K562 (cell line): ENCODE data around the gene LINGO3. TPM values are rescaled to one million over a fixed set of nuclear protein-coding genes. Genes with fewer than 3 reads are reported as not detected.
A peak's percentile ranks its signal among the peaks of the same experiment; 100 is the strongest.

Experiments
- ARNT ChIP-seq, 2 experiments: fragments of 450-650 bp; IDR thresholded peaks; 2 replicates each; pipeline ENCODE4 v1.6.1; 2016; ENCODE audit warnings: mild to moderate bottlenecking in 1 of 2
- ATF2 ChIP-seq: sonication (generic); formaldehyde crosslinking; IDR thresholded peaks from 2 replicates; pipeline ENCODE4 v1.8.1; 2022; ENCODE audit warnings: missing genetic modification reagents
- BRD4 ChIP-seq: fragments of 200-600 bp; sonication (generic); IDR thresholded peaks from 2 replicates; pipeline ENCODE4 v1.6.1; 2017; ENCODE audit warnings: inconsistent platforms
- CBFA2T3 ChIP-seq: fragments of 450-650 bp; IDR thresholded peaks from 2 replicates; pipeline ENCODE4 v1.6.1; 2017
- CBX2 ChIP-seq: fragments of 200-600 bp; sonication (generic); IDR thresholded peaks from one replicate; pipeline ENCODE4 v1.6.1; 2012; ENCODE audit warnings: mild to moderate bottlenecking, low read length, inconsistent platforms; ENCODE audit not compliant: insufficient read depth, poor library complexity, severe bottlenecking
- CXXC5 ChIP-seq: fragments of 250-450 bp; sonication (Bioruptor Pico); IDR thresholded peaks from 2 replicates; pipeline ENCODE4 v1.8.0; 2022; ENCODE audit warnings: inconsistent platforms, mild to moderate bottlenecking, moderate library complexity
- JUNB ChIP-seq: fragments of 450-650 bp; formaldehyde crosslinking; conservative IDR thresholded peaks from 2 replicates; pipeline ENCODE4 v1.4.0; 2020; ENCODE audit warnings: mild to moderate bottlenecking
- KLF1 ChIP-seq: fragments of 450-650 bp; IDR thresholded peaks from 2 replicates; pipeline ENCODE4 v1.6.1; 2016; ENCODE audit warnings: missing genetic modification characterization, missing compliant biosample characterization
- KLF16 ChIP-seq: IDR thresholded peaks from 2 replicates; pipeline ENCODE4 v1.6.1; 2016; ENCODE audit warnings: antibody characterized with exemption
- MCM5 ChIP-seq: fragments of 450-650 bp; IDR thresholded peaks from 2 replicates; pipeline ENCODE4 v1.6.1; 2016; ENCODE audit warnings: low read depth
- MLLT1 ChIP-seq, 2 experiments: fragments of 450-650 bp; IDR thresholded peaks; 2 replicates each; pipeline ENCODE4 v1.6.1; 2016
- NBN ChIP-seq: fragments of 450-650 bp; IDR thresholded peaks from 2 replicates; pipeline ENCODE4 v1.6.1; 2016; ENCODE audit warnings: low read depth, mild to moderate bottlenecking
- PRMT5 ChIP-seq: sonication (generic); formaldehyde crosslinking; IDR thresholded peaks from 2 replicates; pipeline ENCODE4 v1.5.0; 2020; ENCODE audit warnings: missing genetic modification reagents
- RUNX1 ChIP-seq: sonication (generic); IDR thresholded peaks from 2 replicates; pipeline ENCODE4 v1.6.1; 2016; ENCODE audit warnings: antibody characterized with exemption, low read depth
- STAT5B ChIP-seq: fragments of 250-450 bp; sonication (Bioruptor Pico); IDR thresholded peaks from 2 replicates; pipeline ENCODE4 v1.8.0; 2021; ENCODE audit warnings: mild to moderate bottlenecking, inconsistent platforms
- YY1 ChIP-seq, 3 experiments: IDR thresholded peaks; 2 replicates each; pipeline ENCODE4 v1.6.1; 2011; ENCODE audit warnings: low read length in 2 of 3, mild to moderate bottlenecking in 2 of 3, moderate library complexity in 2 of 3, borderline replicate concordance in 1 of 3, control low read depth in 1 of 3, low read depth in 1 of 3; ENCODE audit not compliant: insufficient read depth in 3 of 3, insufficient replicate concordance in 2 of 3, control insufficient read depth in 1 of 3, insufficient read length in 1 of 3; ENCODE audit errors: extremely low read depth in 1 of 3
- ZKSCAN1 ChIP-seq: fragments of 150-350 bp; IDR thresholded peaks from 2 replicates; pipeline ENCODE4 v1.6.1; 2016; ENCODE audit warnings: low read depth, low read length
- ZNF143 ChIP-seq: sonication (generic); formaldehyde crosslinking; IDR thresholded peaks from 2 replicates; pipeline ENCODE4 v1.9.0; 2022; ENCODE audit warnings: mild to moderate bottlenecking, missing genetic modification reagents
- ZNF77 ChIP-seq: fragments of 250-450 bp; sonication (Bioruptor Pico); IDR thresholded peaks from 2 replicates; pipeline ENCODE4 v1.5.0; 2020
- polyA plus RNA-seq, 8 experiments: library from polyadenylated mRNA; depleted of rRNA in 4 of 8; stranded (reverse) in 5 of 8; unstranded in 3 of 8; fragments of >200 nt; fragmentation: Nextera tagmentation in 2 of 8; fragmentation: Illumina TruSeq in 1 of 8; extraction: Ambion mirVana in 2 of 8; extraction: Trizol in 1 of 8; gene quantifications; 2 replicates each; pipeline versions ENCODE4 v1.2.1 to v1.2.3, GENCODE V29; 2011 to 2014; ENCODE audit warnings: inconsistent platforms in 1 of 8, missing spikeins in 1 of 8
- total RNA-seq, 7 experiments: library from RNA; depleted of rRNA in 6 of 7; stranded (reverse); fragments of >200 nt in 6 of 7; fragmentation: Illumina TruSeq in 2 of 7; extraction: Trizol in 2 of 7; gene quantifications; 2 replicates each; pipeline versions ENCODE4 v1.2.1 to v1.2.3, GENCODE V29; 2011 to 2021; ENCODE audit warnings: low replicate concordance in 1 of 7
- TF ChIP-seq, protein P1 (sequence below): sonication (generic); formaldehyde crosslinking; IDR thresholded peaks from 2 replicates; pipeline ENCODE4 v1.8.0; 2022; ENCODE audit warnings: missing genetic modification reagents, mild to moderate bottlenecking, borderline replicate concordance
- TF ChIP-seq, protein P2 (sequence below): fragments of 250-450 bp; sonication (Bioruptor Pico); IDR thresholded peaks from 2 replicates; pipeline ENCODE4 v1.8.0; 2022; ENCODE audit warnings: inconsistent platforms, mild to moderate bottlenecking, moderate library complexity, borderline replicate concordance
- TF ChIP-seq, protein P3 (sequence below): fragments of 250-450 bp; sonication (Bioruptor Pico); IDR thresholded peaks from 2 replicates; pipeline ENCODE4 v1.8.0; 2021; ENCODE audit warnings: moderate library complexity, mild to moderate bottlenecking, inconsistent platforms

LINGO3 gene
- total and polyA plus RNA-seq, 9 of the 15 experiments (the other 6 are each of a cell fraction or from before 2014, with no cell fraction given), result 0.03 to 0.05 (median 0.03) TPM; not detected in 6

GRCh38 chr19:2269244-2270156, 38.5 kb downstream of the LINGO3 start (continued):
- TF ChIP-seq ATF2 (CRISPR knock-in tag), result no peak
- no peak for TF ChIP-seq MCM5
- TF ChIP-seq BRD4, result peak; percentile 68; the same call in 1 of the 2 replicates
- peak; percentile 89 to 99 (median 97) for TF ChIP-seq YY1 (IDR thresholded peaks at IDR 0.05; ENCODE audit: borderline replicate concordance in 1 of 3, control insufficient read depth in 1 of 3, extremely low read depth in 1 of 3, insufficient read depth in 3 of 3, insufficient read length in 1 of 3, insufficient replicate concordance in 2 of 3, low read depth in 1 of 3, low read length in 2 of 3)
- no peak for TF ChIP-seq ARNT (IDR thresholded peaks at IDR 0.05)
- peak; percentile 75 for TF ChIP-seq NBN
- TF ChIP-seq KLF16, result no peak
- peak; percentile 78 for TF ChIP-seq ZNF143 (CRISPR knock-in tag)
- no peak for TF ChIP-seq JUNB (CRISPR knock-in tag)
- TF ChIP-seq ZKSCAN1, result no peak
- peak; percentile 39 for TF ChIP-seq PRMT5
- TF ChIP-seq, protein P1, sequence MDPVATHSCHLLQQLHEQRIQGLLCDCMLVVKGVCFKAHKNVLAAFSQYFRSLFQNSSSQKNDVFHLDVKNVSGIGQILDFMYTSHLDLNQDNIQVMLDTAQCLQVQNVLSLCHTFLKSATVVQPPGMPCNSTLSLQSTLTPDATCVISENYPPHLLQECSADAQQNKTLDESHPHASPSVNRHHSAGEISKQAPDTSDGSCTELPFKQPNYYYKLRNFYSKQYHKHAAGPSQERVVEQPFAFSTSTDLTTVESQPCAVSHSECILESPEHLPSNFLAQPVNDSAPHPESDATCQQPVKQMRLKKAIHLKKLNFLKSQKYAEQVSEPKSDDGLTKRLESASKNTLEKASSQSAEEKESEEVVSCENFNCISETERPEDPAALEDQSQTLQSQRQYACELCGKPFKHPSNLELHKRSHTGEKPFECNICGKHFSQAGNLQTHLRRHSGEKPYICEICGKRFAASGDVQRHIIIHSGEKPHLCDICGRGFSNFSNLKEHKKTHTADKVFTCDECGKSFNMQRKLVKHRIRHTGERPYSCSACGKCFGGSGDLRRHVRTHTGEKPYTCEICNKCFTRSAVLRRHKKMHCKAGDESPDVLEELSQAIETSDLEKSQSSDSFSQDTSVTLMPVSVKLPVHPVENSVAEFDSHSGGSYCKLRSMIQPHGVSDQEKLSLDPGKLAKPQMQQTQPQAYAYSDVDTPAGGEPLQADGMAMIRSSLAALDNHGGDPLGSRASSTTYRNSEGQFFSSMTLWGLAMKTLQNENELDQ, result no peak
- TF ChIP-seq STAT5B (CRISPR knock-in tag), result no peak
- no peak for TF ChIP-seq CBFA2T3
- no peak for TF ChIP-seq KLF1 (tag)
- TF ChIP-seq RUNX1, result 0 out of 2 replicates have a peak, but pooled peaks have one; percentile 19
- TF ChIP-seq, protein P2, sequence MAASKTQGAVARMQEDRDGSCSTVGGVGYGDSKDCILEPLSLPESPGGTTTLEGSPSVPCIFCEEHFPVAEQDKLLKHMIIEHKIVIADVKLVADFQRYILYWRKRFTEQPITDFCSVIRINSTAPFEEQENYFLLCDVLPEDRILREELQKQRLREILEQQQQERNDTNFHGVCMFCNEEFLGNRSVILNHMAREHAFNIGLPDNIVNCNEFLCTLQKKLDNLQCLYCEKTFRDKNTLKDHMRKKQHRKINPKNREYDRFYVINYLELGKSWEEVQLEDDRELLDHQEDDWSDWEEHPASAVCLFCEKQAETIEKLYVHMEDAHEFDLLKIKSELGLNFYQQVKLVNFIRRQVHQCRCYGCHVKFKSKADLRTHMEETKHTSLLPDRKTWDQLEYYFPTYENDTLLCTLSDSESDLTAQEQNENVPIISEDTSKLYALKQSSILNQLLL (CRISPR knock-in tag), result no peak
- TF ChIP-seq ZNF77 (CRISPR knock-in tag), result no peak
- TF ChIP-seq CBX2, result no peak
- TF ChIP-seq CXXC5 (CRISPR knock-in tag), result peak; percentile 95
- peak; percentile 89 to 90 for TF ChIP-seq MLLT1 (IDR thresholded peaks at IDR 0.05)
- TF ChIP-seq, protein P3, sequence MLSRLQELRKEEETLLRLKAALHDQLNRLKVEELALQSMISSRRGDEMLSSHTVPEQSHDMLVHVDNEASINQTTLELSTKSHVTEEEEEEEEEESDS, result no peak
